ENCODE results near the gene CCDC138. TPM values are rescaled to one million over a fixed set of nuclear protein-coding genes. Genes with fewer than 3 reads are reported as not detected.

Gene CCDC138
- polyA plus RNA-seq, 1 donor (not counting 4 experiments of a cell fraction or from before 2014, with no cell fraction given), result 6.6 TPM

- FAIRE-seq (peak; percentile 53), DNase-seq (ENCODE audit: low read depth, low spot score) (no peak)
- Histone ChIP-seq H3K9ac (ENCODE audit: control insufficient read depth, extremely low read depth, insufficient read depth, low read length) (no peak overlapping the region), H3K27ac (ENCODE audit: control insufficient read depth, insufficient read depth, low read length) (no peak overlapping the region), H3K27me3 (ENCODE audit: control insufficient read depth, extremely low read depth, insufficient read depth, low read length) (no peaks in the 10 kb centered on the region), H3K4me2 (ENCODE audit: control insufficient read depth, extremely low read depth, insufficient read depth, low read depth, low read length) (no peak overlapping the region), H4K20me1 (ENCODE audit: control insufficient read depth, extremely low read depth, insufficient read depth, low read length) (no peaks in the 10 kb centered on the region), H3K9me1 (ENCODE audit: control insufficient read depth, extremely low read depth, insufficient read depth, low read length) (no peaks in the 10 kb centered on the region), H3K36me3 (ENCODE audit: control insufficient read depth in 2 of 2, extremely low read depth in 1 of 2, insufficient read depth in 2 of 2, low read length in 2 of 2) (no peaks in the 10 kb centered on the region), H2AFZ (ENCODE audit: control insufficient read depth, low read length) (no peak overlapping the region), H3K9me3 (ENCODE audit: control insufficient read depth, low read depth, low read length) (no peaks in the 10 kb centered on the region), H3K79me2 (ENCODE audit: control insufficient read depth, insufficient read depth, low read length) (no peaks in the 10 kb centered on the region), H3K4me3 (ENCODE audit: control insufficient read depth in 2 of 3, extremely low read depth in 1 of 3, insufficient read depth in 2 of 3, low read depth in 1 of 3, low read length in 3 of 3) (no peak overlapping the region), H3K4me1 (ENCODE audit: control insufficient read depth, extremely low read depth, insufficient read depth, low read length) (no peaks in the 10 kb centered on the region)
- no peak for TF ChIP-seq CTCF (optimal IDR thresholded peaks at IDR 0.05 in 1 of 3, IDR thresholded peaks at IDR 0.05 in 1 of 3, conservative IDR thresholded peaks at IDR 0.05 in 1 of 3; ENCODE audit: extremely low read depth in 1 of 3, insufficient read depth in 2 of 3, low read length in 3 of 3)
- TF ChIP-seq EZH2 (IDR thresholded peaks at IDR 0.05; ENCODE audit: low read length), result no peak
- dilution Hi-C loops (cut with MboI; ENCODE audit: extremely low pct_ligation_motif_present, low sequenced_read_pairs), result no loop called here
These were observed 91.7 kb downstream of the CCDC138 start for GRCh38 chr2:108878276-108878675.

- TF ChIP-seq CTCF (optimal IDR thresholded peaks at IDR 0.05 in 1 of 3, IDR thresholded peaks at IDR 0.05 in 1 of 3, conservative IDR thresholded peaks at IDR 0.05 in 1 of 3; ENCODE audit: extremely low read depth in 1 of 3, insufficient read depth in 2 of 3, low read length in 3 of 3) (no peak), EZH2 (IDR thresholded peaks at IDR 0.05; ENCODE audit: low read length) (no peak)
- Histone ChIP-seq H4K20me1 (ENCODE audit: control insufficient read depth, extremely low read depth, insufficient read depth, low read length) (no peaks in the 10 kb centered on the region), H3K4me2 (ENCODE audit: control insufficient read depth, extremely low read depth, insufficient read depth, low read depth, low read length) (no peak overlapping the region), H3K9ac (ENCODE audit: control insufficient read depth, extremely low read depth, insufficient read depth, low read length) (no peak overlapping the region), H3K36me3 (ENCODE audit: control insufficient read depth in 2 of 2, extremely low read depth in 1 of 2, insufficient read depth in 2 of 2, low read length in 2 of 2) (no peaks in the 10 kb centered on the region), H2AFZ (ENCODE audit: control insufficient read depth, low read length) (no peak overlapping the region), H3K4me3 (ENCODE audit: control insufficient read depth in 2 of 3, extremely low read depth in 1 of 3, insufficient read depth in 2 of 3, low read depth in 1 of 3, low read length in 3 of 3) (no peak overlapping the region), H3K9me3 (ENCODE audit: control insufficient read depth, low read depth, low read length) (peaks cover 2% of the 10 kb centered on the region), H3K4me1 (ENCODE audit: control insufficient read depth, extremely low read depth, insufficient read depth, low read length) (peaks cover 3% of the 10 kb centered on the region), H3K27ac (ENCODE audit: control insufficient read depth, insufficient read depth, low read length) (no peak overlapping the region), H3K9me1 (ENCODE audit: control insufficient read depth, extremely low read depth, insufficient read depth, low read length) (no peaks in the 10 kb centered on the region), H3K27me3 (ENCODE audit: control insufficient read depth, extremely low read depth, insufficient read depth, low read length) (no peaks in the 10 kb centered on the region), H3K79me2 (ENCODE audit: control insufficient read depth, insufficient read depth, low read length) (no peaks in the 10 kb centered on the region)
- no peak for FAIRE-seq
- dilution Hi-C loops (cut with MboI; ENCODE audit: extremely low pct_ligation_motif_present, low sequenced_read_pairs), result no loop called here
- no peak for DNase-seq (ENCODE audit: low read depth, low spot score)
These were observed 98.0 kb downstream of the CCDC138 start for GRCh38 chr2:108884619-108885018.
